H1 (cell line): ENCODE measurements around the gene LBH. TPM values are rescaled to one million over a fixed set of nuclear protein-coding genes. Genes with fewer than 3 reads are reported as not detected.

Experiments
- FOSL1 ChIP-seq: IDR thresholded peaks from 2 replicates; pipeline ENCODE4 v1.6.1; 2011; ENCODE audit warnings: mild to moderate bottlenecking, low read depth, low read length, moderate library complexity; ENCODE audit not compliant: insufficient read depth
- JUN ChIP-seq: IDR thresholded peaks from 2 replicates; pipeline ENCODE4 v1.6.1; 2011; ENCODE audit warnings: low read depth, mild to moderate bottlenecking, improper control_type of control experiment, low read length
- MAFK ChIP-seq: IDR thresholded peaks from 2 replicates; pipeline ENCODE4 v1.6.1; 2012; ENCODE audit warnings: low read depth, mild to moderate bottlenecking, improper control_type of control experiment, low read length
- PHF8 ChIP-seq: fragments of 200-600 bp; sonication (generic); conservative IDR thresholded peaks from 2 replicates; pipeline ENCODE4 v1.7.1; 2012; ENCODE audit warnings: low read depth, mild to moderate bottlenecking, inconsistent platforms, low read length, moderate library complexity
- RXRA ChIP-seq: IDR thresholded peaks from 2 replicates; pipeline ENCODE4 v1.6.1; 2011; ENCODE audit warnings: low read depth, mild to moderate bottlenecking, low read length, moderate library complexity; ENCODE audit not compliant: insufficient read depth
- SRF ChIP-seq: IDR thresholded peaks from 2 replicates; pipeline ENCODE4 v1.6.1; 2011; ENCODE audit warnings: mild to moderate bottlenecking, low read depth, low read length, moderate library complexity
- TCF12 ChIP-seq: IDR thresholded peaks from 2 replicates; pipeline ENCODE4 v1.6.1; 2011; ENCODE audit warnings: low read depth, mild to moderate bottlenecking, low read length
- polyA plus RNA-seq, 7 experiments: library from polyadenylated mRNA; depleted of rRNA in 3 of 7; stranded (reverse) in 5 of 7; unstranded in 2 of 7; fragments of >200 nt in 5 of 7; fragments of 200-250 nt in 2 of 7; gene quantifications; 1 replicate in 5 of 7; 2 replicates in 1 of 7; 4 replicates in 1 of 7; pipeline versions ENCODE4 v1.2.1 to v1.2.3, GENCODE V29; 2011 to 2013; ENCODE audit warnings: missing spikeins in 2 of 7, mixed read lengths in 2 of 7
- total RNA-seq: library from RNA; stranded (reverse); fragmentation: NEBNext Ultra II Directional; extraction: Animal tissue kit (Norgen Biotek cat#: 25700); gene quantifications from 2 replicates; pipeline ENCODE4 v1.2.1, GENCODE V29; 2021
- TF ChIP-seq, protein P1 (sequence below): fragments of 300-600 bp; sonication (generic); IDR thresholded peaks from 2 replicates; pipeline ENCODE4 v1.7.1; 2012; ENCODE audit warnings: low read length, moderate library complexity, mild to moderate bottlenecking, inconsistent platforms; ENCODE audit not compliant: insufficient replicate concordance
- TF ChIP-seq, protein P2 (sequence below): IDR thresholded peaks from 2 replicates; pipeline ENCODE4 v1.6.1; 2011; ENCODE audit warnings: low read depth, mild to moderate bottlenecking, low read length; ENCODE audit not compliant: insufficient read depth

LBH gene
- total and polyA plus RNA-seq, 2 of the 8 experiments (the other 6 are each of a cell fraction or from before 2014, with no cell fraction given): 25.7 to 34.5 TPM

DNA sequence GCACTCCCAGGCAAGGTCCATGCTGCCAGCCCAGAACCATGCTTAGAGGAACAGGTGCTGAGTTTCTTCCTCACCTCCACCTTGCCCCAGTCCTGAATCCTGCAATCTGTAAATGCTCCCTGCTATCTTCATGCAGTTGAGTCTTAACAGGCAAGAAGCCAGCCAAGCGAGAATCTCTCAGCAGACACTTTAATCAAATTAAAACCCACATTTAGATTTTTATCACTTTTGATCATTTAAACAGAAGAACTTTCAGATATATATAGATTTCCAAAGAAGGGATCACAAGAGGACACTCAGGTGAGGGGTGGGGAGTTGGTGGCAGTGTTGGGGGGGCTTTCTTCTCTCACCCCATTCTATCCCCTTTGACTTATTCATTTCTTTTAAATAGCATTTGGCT is 25.9 kb upstream of the LBH start (continued):
- TF ChIP-seq, protein P1, sequence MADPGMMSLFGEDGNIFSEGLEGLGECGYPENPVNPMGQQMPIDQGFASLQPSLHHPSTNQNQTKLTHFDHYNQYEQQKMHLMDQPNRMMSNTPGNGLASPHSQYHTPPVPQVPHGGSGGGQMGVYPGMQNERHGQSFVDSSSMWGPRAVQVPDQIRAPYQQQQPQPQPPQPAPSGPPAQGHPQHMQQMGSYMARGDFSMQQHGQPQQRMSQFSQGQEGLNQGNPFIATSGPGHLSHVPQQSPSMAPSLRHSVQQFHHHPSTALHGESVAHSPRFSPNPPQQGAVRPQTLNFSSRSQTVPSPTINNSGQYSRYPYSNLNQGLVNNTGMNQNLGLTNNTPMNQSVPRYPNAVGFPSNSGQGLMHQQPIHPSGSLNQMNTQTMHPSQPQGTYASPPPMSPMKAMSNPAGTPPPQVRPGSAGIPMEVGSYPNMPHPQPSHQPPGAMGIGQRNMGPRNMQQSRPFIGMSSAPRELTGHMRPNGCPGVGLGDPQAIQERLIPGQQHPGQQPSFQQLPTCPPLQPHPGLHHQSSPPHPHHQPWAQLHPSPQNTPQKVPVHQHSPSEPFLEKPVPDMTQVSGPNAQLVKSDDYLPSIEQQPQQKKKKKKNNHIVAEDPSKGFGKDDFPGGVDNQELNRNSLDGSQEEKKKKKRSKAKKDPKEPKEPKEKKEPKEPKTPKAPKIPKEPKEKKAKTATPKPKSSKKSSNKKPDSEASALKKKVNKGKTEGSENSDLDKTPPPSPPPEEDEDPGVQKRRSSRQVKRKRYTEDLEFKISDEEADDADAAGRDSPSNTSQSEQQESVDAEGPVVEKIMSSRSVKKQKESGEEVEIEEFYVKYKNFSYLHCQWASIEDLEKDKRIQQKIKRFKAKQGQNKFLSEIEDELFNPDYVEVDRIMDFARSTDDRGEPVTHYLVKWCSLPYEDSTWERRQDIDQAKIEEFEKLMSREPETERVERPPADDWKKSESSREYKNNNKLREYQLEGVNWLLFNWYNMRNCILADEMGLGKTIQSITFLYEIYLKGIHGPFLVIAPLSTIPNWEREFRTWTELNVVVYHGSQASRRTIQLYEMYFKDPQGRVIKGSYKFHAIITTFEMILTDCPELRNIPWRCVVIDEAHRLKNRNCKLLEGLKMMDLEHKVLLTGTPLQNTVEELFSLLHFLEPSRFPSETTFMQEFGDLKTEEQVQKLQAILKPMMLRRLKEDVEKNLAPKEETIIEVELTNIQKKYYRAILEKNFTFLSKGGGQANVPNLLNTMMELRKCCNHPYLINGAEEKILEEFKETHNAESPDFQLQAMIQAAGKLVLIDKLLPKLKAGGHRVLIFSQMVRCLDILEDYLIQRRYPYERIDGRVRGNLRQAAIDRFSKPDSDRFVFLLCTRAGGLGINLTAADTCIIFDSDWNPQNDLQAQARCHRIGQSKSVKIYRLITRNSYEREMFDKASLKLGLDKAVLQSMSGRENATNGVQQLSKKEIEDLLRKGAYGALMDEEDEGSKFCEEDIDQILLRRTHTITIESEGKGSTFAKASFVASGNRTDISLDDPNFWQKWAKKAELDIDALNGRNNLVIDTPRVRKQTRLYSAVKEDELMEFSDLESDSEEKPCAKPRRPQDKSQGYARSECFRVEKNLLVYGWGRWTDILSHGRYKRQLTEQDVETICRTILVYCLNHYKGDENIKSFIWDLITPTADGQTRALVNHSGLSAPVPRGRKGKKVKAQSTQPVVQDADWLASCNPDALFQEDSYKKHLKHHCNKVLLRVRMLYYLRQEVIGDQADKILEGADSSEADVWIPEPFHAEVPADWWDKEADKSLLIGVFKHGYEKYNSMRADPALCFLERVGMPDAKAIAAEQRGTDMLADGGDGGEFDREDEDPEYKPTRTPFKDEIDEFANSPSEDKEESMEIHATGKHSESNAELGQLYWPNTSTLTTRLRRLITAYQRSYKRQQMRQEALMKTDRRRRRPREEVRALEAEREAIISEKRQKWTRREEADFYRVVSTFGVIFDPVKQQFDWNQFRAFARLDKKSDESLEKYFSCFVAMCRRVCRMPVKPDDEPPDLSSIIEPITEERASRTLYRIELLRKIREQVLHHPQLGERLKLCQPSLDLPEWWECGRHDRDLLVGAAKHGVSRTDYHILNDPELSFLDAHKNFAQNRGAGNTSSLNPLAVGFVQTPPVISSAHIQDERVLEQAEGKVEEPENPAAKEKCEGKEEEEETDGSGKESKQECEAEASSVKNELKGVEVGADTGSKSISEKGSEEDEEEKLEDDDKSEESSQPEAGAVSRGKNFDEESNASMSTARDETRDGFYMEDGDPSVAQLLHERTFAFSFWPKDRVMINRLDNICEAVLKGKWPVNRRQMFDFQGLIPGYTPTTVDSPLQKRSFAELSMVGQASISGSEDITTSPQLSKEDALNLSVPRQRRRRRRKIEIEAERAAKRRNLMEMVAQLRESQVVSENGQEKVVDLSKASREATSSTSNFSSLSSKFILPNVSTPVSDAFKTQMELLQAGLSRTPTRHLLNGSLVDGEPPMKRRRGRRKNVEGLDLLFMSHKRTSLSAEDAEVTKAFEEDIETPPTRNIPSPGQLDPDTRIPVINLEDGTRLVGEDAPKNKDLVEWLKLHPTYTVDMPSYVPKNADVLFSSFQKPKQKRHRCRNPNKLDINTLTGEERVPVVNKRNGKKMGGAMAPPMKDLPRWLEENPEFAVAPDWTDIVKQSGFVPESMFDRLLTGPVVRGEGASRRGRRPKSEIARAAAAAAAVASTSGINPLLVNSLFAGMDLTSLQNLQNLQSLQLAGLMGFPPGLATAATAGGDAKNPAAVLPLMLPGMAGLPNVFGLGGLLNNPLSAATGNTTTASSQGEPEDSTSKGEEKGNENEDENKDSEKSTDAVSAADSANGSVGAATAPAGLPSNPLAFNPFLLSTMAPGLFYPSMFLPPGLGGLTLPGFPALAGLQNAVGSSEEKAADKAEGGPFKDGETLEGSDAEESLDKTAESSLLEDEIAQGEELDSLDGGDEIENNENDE: no peak
- TF ChIP-seq PHF8 (no peak), SRF (no peak), TCF12 (no peak), MAFK (no peak), FOSL1 (no peak), JUN (no peak), RXRA (no peak)
- TF ChIP-seq, protein P2, sequence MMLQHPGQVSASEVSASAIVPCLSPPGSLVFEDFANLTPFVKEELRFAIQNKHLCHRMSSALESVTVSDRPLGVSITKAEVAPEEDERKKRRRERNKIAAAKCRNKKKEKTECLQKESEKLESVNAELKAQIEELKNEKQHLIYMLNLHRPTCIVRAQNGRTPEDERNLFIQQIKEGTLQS: no peak
